A172 (cell line): Measurements from ENCODE around the gene MRPL24. TPM values are rescaled to one million over a fixed set of nuclear protein-coding genes. Genes with fewer than 3 reads are reported as not detected.
"Not testable (repeated sequence)": the region's sequence is repeated elsewhere in the genome, so short reads cannot be mapped to it uniquely, and the experiment has no call there.

Source experiments
- DNase-seq: peaks from one replicate; pipeline ENCODE4 v3.0.0-alpha.2; 2015; ENCODE audit warnings: low spot score
- total RNA-seq: library from RNA; depleted of rRNA; stranded (reverse); fragments of >200 nt; shearing (Covaris generic); gene quantifications from 2 replicates; pipeline ENCODE4 v1.2.3, GENCODE V29; 2014; rRNA removed

Gene MRPL24
- 133 and 138 TPM in 2 replicates for total RNA-seq

DNA sequence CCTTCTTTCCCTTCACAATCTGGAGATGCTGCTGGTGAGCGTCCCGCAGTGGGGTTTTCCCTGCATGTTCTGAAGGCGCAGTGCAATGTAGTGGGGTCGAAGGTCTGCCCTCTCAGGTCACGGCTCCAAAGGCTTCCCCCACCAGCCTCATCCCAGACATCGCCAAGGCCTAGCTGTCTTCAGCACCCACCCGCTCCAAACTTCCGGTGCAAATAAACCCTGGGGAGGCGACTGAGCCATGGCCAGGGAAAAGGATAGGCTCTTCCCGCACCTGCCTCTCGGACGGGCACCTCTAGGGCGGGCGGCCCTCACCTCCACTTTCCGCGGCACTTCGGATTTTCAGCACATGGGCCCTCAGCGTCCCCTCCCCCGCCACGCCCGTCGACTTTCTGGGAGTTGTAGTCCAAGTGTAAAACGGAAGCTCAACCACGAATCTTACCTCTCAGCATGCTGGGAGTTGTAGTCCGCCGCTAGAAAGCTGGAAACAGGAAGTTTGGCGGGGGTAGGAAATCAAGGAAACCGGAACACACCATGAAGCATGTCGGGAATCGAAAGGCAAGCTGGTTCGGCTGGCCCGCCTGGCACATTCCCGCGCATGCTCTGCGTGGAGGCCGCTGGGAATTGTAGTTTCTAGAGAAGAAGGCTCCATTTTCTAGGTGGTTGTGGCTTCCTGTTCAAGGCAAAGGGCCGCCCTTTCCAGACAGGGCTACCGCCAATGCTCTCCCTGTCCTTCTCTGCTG lies at the start of gene MRPL24:
TSS of gene MRPL24 (minus strand) at position 348 of the 740 bp plus-strand sequence. CDS start 2,384 bp downstream, outside the sequence.
- peak; percentile 99 for DNase-seq

DNA sequence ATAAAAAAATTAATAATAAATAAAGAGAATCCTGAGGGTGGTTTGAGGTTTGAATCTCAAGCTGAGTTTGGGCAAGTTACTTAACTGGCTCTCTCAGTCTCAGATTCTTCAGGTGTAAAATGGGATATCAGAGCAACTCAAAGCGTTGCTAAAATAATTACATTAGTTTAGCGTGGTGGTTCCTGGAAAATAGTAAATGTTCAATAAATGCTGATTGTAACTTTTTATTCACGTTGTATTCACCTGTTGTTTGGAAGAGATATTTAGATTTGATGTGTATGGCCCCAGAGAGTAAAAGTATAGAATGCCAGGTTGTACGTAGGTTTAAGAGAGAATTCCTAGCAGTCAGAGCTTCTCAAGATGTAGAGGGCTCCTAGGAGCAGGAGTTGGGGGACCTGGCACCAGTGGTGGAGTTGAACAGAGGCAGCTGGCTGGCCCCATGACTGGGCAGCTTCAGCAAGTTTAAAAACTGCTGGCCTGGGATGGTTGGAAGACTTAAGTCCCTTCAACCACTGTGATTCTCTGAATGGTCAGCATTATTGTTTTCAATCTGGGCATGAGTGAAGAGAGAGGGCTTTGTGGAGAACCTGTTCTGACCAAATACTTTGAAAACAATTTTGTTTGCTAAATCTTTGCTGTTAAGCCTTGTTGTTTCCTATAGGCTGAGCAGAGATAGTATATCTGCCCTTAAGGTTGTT lies 48.9 kb upstream of the MRPL24 start:
- no peak for DNase-seq

DNA sequence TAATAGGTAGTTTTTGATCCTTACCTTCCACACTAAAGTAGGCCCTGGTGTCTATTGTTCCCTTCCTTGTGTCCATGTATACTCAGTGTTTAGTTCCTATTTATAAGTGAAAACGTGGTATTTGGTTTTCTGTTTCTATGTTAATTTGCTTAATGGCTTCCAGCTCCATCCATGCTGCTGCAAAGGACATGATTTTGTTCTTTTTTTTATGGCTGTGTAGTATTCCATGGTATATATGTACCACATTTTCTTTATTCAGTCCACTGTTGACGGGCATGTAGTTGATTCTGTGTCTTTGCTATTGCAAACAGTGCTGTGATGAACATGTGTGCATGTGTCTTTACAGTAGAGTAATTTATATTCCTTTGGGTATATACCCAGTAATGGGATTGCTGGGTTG lies 47.2 kb upstream of the MRPL24 start:
- no peak for DNase-seq

DNA sequence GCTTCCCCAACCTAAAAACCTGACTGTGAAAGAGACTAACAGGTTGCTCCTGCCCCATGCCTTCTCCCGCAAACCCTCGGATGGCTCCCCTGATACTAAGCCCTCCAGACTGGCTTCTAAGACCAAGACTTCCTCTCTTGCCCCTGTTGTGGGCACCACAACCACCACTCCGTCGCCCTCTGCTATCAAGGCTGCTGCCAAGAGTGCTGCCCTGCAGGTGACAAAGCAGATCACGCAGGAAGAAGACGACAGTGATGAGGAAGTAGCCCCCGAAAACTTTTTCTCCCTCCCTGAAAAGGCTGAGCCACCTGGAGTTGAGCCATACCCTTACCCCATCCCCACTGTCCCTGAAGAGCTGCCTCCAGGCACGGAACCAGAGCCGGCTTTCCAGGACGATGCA lies 45.8 kb upstream of the MRPL24 start:
- DNase-seq = no peak

DNA sequence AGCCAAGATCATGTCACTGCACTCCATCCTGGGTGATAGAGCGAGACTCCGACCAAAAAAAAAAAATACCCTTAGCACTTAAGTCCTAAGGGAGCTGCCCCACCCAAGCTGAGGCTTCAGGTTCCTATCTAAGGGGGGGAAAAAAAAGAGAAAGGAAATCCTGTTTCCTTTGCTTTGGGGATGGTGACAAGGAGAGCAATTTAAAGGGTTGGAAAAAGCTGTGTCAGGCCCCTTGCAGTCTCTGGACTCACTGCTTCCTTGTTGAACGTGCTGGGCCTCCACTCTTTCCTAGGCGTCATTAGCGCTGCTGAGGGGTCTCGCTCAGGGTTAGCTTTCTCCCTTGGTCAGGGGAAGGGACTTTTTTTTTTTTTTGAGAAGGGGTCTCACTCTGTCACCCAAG lies 44.6 kb upstream of the MRPL24 start:
- DNase-seq = no peak

DNA sequence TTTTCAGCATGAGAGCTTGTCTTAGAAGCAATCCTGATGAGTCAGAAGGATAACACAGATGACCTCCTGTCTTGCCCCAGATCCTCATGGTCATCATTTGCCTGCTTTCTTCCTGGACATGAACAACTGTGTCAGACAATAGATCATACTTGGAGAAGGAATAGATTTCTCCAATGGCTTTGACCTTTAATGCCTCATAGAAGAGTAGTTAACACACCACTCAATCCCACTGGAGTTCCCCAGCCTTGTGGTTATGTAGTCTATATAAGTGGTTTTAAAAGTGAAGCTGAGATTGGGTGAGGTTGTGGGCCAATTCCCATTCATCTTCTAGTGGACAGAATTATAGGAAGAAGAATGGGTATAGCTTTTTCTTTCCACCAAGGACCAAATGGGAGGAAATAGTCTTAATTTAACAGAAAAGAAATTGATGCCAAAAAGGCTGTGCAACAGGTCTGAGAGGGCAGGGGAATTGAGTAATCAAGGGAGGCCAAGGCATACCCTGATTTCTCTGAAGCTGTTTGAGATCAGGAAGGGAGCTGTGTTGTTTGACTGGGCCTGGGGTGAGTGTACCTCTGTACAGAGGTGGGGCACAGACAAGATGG lies 40.8 kb upstream of the MRPL24 start:
- peak; percentile 65 for DNase-seq

DNA sequence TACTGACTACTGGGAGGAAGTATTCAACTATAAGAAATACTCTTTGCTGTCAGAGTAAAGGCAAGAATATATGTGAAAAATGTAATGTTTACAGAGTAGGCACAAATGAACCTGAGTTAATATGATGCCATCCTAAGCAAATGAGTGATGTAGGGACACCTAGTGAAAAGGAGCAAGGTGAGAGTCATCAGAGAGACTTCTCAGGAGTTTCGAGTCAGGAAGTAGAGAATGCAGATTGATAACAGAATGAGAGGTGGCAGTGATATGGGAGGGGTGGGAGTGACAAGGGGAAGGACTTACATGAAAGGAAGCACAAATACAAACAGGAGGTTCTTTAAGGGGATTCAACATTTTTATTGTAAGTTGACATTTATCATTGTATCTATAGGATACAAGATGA lies 36.7 kb upstream of the MRPL24 start:
- no peak for DNase-seq

DNA sequence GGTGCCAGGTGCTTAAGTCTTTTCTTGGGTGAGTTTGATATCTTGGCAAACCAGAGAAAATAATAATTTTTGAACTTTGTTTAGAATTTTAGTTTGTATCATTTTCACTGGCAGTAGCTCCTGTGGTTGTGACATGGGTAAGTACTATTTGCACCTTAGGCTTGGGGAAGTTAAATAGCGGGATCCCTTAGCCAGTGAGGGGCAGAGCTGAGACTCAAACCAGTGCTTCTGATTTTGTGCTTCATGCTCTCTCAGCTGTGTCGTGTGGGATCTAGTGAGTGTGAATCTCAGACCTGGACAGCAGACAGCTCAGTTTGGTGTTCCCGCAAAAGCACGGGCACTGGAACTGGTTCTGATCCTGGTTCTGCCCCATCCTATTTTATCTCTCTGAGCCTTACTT lies 36.1 kb upstream of the MRPL24 start:
- DNase-seq = no peak

DNA sequence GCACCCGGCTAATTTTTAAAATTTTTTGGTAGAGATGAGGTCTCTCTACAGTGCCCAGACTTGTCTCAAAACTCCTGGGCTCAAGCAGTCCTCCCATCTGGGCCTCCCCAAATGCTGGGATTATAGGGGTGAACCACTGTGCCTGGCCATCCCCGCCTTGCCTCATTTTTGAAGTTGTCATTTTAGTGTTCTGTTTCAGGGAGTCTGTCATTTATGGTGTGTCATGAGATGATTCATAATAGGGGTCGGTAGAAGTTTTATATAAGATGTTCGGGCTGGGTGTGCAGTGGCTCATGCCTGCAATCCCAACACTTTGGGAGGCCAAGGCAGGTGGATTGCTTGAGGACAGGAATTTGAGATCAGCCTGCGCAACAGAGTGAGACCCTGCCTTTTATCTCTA lies 34.9 kb upstream of the MRPL24 start:
- no peak for DNase-seq

DNA sequence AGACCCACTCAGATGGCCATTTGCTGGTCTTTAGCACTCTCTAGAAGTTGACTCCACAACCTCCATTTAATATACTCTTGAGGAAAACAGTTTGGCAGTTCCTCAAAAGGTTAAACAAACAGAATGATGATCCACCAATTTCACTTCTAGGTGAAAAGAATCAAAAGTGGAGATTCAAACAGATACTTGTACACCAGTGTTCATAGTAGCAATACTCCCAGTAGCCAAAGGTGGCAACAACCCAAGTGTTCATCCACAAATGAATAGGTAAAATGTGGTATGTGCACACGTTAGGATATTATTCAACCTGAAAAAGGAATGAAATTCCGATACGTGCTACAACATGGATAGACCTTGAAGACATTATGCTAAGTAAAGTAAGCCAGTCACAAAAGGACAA lies 32.7 kb upstream of the MRPL24 start:
- DNase-seq = no peak

DNA sequence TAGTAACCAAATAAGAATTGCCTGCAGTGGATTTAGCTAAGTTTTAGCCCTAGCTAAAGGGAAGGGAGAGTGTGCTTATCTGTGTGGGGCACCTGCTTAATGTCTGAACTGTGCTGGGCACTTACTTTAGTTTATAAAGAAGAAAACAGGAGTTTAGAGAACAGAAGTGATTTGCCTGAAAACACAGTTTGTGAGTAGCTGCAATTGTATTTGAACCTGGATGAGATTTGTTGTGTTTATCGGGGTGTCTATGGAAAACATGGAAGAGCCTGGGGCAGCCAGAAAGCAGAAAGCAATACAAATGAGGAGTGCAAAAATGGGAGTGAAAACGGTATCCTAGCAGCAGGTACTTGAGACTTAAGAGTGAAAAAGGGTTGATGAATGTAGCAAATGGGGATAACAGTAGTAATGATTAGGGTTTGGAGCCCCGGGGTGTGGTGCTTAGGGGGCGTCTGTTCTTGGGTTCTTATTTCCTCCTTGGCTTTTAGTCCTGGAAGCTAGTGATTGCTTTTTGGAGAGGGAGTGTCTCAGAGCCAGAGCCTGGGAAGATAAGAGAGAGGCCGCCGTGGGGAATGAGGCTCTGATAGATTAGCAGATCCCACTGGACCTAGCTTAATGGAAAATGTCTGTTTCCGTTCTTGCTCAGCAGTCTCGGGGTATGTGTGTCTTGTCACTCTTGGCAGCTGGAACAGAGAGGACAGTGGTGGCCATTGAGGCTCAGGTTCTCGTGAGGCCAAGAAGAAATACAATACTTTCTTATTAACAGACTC lies 32.0 kb upstream of the MRPL24 start:
- DNase-seq = no peak

DNA sequence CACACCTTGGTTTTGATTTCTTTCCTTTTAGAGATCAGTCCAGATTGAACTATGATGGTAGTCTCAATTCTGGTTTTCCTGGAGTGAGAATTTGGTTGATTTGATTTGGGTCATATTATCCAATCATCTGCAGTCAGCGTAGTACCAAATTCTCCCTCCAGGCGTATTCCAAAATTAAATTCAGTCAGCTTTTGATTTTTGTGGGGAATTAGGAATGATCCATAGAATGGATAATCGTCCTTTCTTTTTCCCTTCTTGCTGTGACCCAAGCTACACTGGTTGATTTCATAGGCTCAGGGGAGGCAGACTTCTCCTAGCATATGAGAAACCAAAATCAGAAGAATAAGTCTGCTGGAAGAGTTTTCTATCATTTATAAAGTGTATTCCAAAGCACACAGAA lies 31.3 kb upstream of the MRPL24 start:
- DNase-seq = no peak

DNA sequence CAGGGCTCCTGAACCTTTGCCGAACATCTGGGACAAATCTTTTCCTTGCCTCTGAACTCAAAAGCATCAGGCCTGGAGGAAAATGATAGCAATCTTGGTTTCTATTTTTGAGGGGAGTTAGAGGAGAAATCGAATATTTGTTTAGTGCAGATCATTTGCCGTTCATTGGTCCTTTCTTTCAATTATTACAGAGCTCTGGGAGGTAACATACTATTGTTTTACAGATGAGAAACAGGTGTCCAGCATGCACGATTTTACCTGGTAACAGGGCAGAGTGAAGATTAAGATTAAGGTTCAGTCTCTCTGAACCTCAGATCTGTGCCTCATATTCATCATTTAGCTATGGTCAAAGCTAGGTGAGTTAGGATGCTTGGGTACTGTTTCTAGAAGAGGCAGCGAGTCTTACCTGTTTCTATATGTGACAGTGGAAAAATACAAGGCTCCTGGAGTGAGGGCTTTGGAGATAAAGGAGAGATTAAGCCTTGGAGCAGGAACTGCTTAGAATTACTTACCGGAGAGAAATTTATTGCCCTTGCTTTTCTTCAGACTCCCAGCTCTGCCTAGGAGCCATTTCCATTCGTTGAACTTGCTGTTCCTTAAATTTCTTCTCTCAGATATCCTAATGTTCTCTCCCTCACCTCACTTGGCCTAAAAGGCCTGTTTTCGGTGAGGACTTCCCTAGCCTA lies 27.9 kb upstream of the MRPL24 start:
- DNase-seq = no peak

DNA sequence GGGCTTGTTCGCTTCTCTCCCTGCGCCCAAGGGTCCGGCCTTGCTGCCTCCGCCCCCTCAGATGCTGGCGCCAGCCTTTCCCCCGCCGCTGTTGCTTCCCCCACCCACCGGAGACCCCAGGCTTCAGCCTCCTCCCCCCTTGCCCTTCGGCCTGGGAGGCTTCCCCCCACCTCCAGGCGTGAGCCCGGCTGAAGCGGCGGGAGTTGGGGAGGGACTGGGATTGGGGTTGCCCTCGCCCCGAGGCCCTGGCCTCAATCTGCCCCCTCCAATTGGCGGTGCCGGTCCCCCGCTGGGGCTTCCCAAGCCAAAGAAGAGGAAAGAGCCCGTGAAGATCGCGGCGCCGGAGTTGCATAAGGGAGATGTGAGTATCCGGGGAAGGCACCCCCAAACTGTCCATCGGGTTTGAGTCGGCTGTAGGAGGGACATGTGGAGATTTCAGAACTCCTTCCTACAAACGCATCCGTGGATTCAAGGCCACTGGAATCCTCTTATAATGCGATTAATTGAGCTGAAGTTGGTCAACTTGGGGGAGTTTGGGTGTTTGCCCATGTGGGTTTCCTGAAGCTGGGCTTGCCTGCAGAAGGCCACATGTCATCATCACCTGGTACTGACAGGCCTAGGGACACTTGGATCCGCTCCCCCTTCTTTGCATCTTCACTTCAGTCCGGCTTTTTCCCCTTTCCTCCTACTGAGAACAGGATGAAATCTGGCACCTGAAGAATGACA lies 27.2 kb upstream of the MRPL24 start:
- DNase-seq = no peak

DNA sequence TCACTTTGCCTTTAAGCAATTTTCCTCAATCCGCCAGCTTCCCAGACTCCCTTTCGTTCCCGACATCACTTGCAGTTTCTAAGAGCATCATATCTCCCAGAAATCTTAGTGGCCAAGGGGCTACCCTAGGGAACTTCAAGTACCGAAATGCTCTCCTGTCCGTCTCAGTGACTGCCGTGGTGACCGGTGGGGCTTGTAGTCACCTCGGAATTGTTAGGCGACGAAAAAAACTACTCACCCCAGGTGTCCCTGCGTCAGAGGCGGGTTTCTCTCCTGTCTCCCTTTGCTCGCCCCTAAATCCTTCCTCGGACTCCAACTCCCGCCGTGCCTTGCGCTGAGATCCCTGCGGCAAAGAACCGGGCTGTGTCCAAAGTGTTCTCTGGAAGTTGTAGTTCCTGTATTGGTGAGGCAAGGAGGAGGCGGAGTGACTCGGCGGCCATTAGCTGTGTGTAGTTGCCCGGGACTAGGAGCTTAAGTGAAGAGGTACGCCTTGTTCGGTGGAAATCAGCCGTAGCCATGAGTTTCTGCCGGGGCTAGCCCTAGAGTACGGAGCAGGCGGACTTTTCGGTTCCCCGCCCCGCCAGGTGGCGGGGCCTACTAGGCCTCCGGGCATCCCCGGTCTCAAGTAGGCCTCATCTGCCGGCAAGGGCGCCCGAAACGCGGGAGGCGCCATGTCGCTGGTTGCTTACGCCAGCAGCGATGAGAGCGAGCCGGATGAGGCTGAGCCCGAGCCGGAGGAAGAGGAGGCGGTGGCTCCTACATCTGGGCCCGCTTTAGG lies 26.4 kb upstream of the MRPL24 start, which contains the start of gene PRCC:
TSS of gene PRCC (plus strand) at position 435 of the 778 bp plus-strand sequence. CDS start at position 672, 237 bp downstream.
- DNase-seq = peak; percentile 99

DNA sequence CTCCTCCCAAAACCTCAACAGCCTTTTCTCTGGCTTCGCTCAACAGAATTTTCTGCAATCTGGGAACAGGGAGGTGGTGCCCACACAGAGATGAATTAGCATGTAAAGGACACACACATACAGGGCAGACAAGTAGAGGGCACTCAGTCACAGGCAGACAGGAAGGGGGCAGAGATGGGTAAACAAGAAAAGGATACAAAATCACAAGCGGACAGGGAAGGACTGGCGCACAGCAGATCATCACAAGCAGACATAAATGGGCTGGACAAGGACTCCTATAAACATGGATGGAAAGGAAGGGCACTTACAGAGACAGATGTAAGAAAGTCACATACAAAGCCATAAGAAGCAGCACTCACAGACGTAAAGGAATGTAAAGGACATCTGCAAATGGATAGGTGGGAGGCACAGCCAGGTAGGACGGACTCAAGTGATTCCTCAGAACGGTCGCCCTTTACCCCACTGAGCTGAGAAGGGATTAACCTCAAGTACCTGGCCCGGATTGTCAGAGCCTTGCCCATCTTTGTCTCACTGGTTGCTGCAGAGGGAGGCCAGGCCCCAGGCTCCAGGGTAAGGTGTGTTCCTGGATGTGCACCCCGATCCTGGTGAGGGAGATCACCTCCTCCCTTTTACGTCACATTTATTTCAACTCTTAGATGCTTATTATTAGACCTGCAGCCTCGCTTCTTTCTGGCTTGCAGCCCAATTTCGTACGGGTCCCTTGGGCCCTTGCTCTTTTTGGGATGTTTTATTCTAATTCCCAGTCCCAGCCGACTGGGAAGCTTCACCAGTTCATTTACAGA lies 25.6 kb upstream of the MRPL24 start:
- no peak for DNase-seq

DNA sequence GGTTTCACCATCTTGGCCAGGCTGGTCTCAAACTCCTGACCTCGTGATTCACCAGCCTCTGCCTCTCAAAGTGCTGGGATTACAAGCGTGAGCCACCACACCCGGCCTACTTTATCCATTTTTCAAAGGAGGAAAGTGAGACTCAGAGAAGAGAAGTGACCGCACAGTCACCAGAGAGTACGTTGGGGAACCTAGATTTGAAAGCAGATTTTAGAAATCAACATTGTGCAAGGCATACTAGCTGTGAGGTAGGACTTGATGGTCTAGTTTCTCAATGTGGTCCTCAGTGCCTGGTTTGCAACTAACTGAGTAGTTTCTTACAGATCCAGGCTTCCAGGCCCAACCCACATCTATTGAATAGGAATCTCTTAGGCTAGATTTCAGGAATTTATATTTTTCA lies 24.8 kb upstream of the MRPL24 start:
- no peak for DNase-seq

DNA sequence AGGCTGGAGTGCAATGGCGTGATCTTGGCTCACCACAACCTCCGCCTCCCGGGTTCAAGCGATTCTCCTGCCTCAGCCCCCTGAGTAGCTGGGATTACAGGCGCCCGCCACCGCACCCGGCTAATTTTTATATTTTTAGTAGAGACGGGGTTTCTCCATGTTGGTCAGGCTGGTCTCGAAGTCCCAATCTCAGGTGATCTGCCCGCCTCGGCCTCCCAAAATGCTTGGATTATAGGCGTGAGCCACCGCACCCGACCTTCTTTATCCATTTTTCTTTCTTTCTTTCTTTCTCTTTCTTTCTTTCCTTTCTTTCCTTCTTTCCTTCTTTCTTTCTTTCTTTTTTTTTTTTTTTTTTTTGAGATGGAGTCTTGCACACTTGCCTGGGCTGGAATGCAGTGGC lies 24.2 kb upstream of the MRPL24 start:
- not testable (repeated sequence) for DNase-seq

DNA sequence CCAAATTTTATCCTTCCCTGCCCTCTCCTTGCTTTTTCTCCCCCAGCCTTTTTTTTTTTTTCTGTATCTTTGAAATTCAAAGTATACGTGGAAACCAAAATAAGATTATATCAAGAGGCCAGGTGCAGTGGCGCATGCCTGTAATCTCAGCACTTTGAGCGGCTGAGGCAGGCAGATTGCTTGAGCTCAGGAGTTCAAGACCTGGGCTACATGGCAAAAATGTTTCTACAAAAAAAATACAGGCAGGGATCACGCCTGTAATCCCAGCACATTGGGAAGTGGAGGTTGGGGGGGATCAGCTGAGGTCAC lies 19.9 kb upstream of the MRPL24 start:
- no peak for DNase-seq
